Tibial nerve (tissue), 4 donors: Measurements from ENCODE around the gene GRHL1. TPM values are rescaled to one million over a fixed set of nuclear protein-coding genes. Genes with fewer than 3 reads are reported as not detected.
"Not testable (repeated sequence)": the region's sequence is repeated elsewhere in the genome, so short reads cannot be mapped to it uniquely, and the experiment has no call there.

Experiments used
- DNase-seq, 2 donors: peaks; one replicate each; pipeline ENCODE4 v3.0.0-alpha.2; 2019; ENCODE audit warnings: low spot score in 2 of 2
- H3K27ac ChIP-seq, 4 donors: fragments of 200-600 bp; sonication (generic) in 3 of 4; one replicate each; pipeline ENCODE4 v1.5.1; 2017 to 2019; ENCODE audit warnings: mild to moderate bottlenecking in 1 of 4
- H3K27me3 ChIP-seq, 2 donors: fragments of 200-600 bp; sonication (generic) in 1 of 2; one replicate each; pipeline versions ENCODE4 v1.5.1 to v1.6.0; 2017 to 2019
- H3K36me3 ChIP-seq, 3 donors: fragments of 200-600 bp; sonication (generic); one replicate each; pipeline ENCODE4 v1.5.1; 2018 to 2019
- H3K4me1 ChIP-seq, 4 donors: fragments of 200-600 bp; sonication (generic) in 3 of 4; one replicate each; pipeline ENCODE4 v1.5.1; 2017 to 2019
- H3K4me3 ChIP-seq, 4 donors: fragments of 200-600 bp; sonication (generic) in 3 of 4; one replicate each; pipeline ENCODE4 v1.5.1; 2017 to 2019; ENCODE audit warnings: mild to moderate bottlenecking in 1 of 4, moderate library complexity in 1 of 4
- H3K9me3 ChIP-seq, 4 donors: fragments of 200-600 bp; sonication (generic) in 3 of 4; one replicate each; pipeline ENCODE4 v1.5.1; 2017 to 2019
- EP300 ChIP-seq, 2 donors: sonication (generic); formaldehyde crosslinking; IDR thresholded peaks; one replicate each; pipeline ENCODE4 v1.6.1; 2017; ENCODE audit warnings: antibody characterized with exemption in 2 of 2, mild to moderate bottlenecking in 1 of 2
- POLR2A ChIP-seq, 2 donors: fragments of 450-650 bp; IDR thresholded peaks; one replicate each; pipeline ENCODE4 v1.6.1; 2017; ENCODE audit warnings: antibody characterized with exemption in 2 of 2, mild to moderate bottlenecking in 2 of 2, moderate library complexity in 2 of 2
- WGBS, 2 donors: methylation state at CpG; one replicate each; pipeline ENCODE4 v1.1.5; 2018; 5-methylcytosine and 5-hydroxymethylcytosine counted together
- total RNA-seq, 4 donors: library from RNA; depleted of rRNA; stranded (reverse); fragments of >200 nt; gene quantifications; one replicate each; pipeline ENCODE4 v1.1.0, GENCODE V29; 2016
- TF ChIP-seq, protein P1 (sequence below), 5 experiments: fragments of 200-600 bp in 3 of 5; fragments of 450-650 bp in 2 of 5; sonication (generic) in 3 of 5; IDR thresholded peaks; one replicate each; pipeline ENCODE4 v1.5.1; 2016 to 2019; ENCODE audit warnings: antibody characterized with exemption in 5 of 5, mild to moderate bottlenecking in 3 of 5, moderate library complexity in 2 of 5

Gene GRHL1
- total RNA-seq, 4 donors from 2014 or later, result 0.66 to 4.2 (median 2.3) TPM; not detected in 1

DNA sequence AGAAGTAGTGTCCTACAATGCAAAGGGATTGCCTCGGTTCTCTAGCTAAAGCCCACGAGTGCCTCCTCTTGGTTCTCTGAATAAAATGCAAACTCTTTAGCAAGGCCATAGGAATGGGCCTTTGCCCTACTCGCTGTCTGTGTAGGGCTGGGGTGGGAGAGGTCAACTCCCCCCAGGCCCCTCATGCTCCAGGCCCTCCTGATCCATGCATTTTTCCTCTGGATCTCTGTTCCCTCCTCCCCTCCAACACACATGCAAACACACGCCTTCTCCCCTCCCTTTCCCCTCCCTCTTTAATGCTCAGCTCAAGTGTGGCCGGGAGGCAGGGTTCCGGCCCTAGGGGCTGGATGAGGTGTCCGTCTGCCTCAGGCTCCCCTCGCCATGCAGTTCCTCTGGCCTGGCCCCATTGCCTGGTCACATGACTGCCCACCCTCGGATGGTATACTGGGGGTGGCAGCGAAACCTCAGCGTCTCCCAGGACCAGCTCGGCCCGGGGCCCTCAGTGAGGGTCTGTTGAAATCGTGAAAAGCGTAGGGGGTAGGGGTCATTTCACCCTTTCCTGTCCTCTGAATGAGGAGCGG, 77.0 kb downstream of the GRHL1 start:
- H3K36me3 ChIP-seq, result no peaks in the 10 kb centered on the region
- TF ChIP-seq, protein P1, sequence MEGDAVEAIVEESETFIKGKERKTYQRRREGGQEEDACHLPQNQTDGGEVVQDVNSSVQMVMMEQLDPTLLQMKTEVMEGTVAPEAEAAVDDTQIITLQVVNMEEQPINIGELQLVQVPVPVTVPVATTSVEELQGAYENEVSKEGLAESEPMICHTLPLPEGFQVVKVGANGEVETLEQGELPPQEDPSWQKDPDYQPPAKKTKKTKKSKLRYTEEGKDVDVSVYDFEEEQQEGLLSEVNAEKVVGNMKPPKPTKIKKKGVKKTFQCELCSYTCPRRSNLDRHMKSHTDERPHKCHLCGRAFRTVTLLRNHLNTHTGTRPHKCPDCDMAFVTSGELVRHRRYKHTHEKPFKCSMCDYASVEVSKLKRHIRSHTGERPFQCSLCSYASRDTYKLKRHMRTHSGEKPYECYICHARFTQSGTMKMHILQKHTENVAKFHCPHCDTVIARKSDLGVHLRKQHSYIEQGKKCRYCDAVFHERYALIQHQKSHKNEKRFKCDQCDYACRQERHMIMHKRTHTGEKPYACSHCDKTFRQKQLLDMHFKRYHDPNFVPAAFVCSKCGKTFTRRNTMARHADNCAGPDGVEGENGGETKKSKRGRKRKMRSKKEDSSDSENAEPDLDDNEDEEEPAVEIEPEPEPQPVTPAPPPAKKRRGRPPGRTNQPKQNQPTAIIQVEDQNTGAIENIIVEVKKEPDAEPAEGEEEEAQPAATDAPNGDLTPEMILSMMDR (IDR thresholded peaks at IDR 0.05), result no peak
- TF ChIP-seq EP300 (IDR thresholded peaks at IDR 0.05), result no peak
- no peak for TF ChIP-seq POLR2A (IDR thresholded peaks at IDR 0.05)
- H3K9me3 ChIP-seq, result no peaks in the 10 kb centered on the region
- DNase-seq, result no peak
- peaks cover 0 to 26% (median 18%) of the 10 kb centered on the region in 4 donors for H3K4me1 ChIP-seq
- 73 to 76% methylated on average over 16 of the region's 16 CpGs for WGBS, 2 donors
- H3K27me3 ChIP-seq, result no peaks in the 10 kb centered on the region
- H3K27ac ChIP-seq, result peak overlapping the region in 2 of 4 donors; percentile 31 to 68
- H3K4me3 ChIP-seq, result no peak overlapping the region

DNA sequence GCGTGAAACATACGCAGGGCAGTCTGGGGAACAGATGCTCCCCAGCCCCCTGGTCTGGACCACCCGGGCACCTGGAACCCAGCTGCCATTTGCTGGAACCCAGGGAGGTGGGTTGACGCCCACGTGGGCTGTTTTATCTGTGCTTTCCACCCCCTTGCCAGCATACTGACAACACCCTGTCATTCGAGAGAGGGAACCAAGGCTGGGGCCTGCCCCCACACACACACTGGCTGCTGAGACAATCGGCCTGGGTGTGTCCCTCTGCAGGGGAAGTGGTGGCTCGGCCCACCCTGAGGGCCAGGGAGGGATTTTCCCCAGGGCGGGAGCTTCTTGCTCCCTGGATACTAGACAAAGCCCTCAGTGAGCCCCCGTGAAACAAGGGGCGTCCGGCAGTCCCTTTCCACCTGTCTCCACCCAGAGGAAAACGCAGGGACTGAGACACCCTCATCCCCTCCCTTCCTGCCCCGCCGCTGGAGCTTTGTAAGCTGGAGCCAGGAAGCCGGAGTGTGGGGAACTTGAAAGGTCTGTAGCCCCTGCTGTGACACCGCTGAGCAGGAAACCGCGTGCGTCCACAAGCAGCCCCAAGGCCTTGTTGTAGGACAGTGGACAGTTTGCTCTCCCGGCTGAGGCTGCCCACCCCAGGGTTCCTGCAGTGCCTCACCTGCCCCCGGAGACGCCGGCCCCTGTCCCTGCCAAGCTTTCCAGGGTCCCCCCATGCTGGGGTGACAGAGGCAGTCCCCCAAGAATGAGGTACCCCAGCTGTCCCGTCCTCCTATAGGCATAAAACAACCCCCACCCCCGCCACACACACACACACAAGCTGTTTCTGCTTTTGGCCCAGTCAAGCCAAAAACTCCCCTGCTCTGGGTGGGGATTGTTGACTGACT, 77.7 kb downstream of the GRHL1 start:
- no peaks in the 10 kb centered on the region for H3K27me3 ChIP-seq
- TF ChIP-seq POLR2A (IDR thresholded peaks at IDR 0.05), result no peak
- TF ChIP-seq, protein P1 (IDR thresholded peaks at IDR 0.05), result no peak
- TF ChIP-seq EP300 (IDR thresholded peaks at IDR 0.05), result peak in 1 of 2 donors; percentile 29
- no peak for DNase-seq
- H3K4me3 ChIP-seq, result peak overlapping the region in 1 of 4 donors; percentile 28
- WGBS, 2 donors, result 44 to 66% methylated on average over 12 to 23 of the region's 26 CpGs
- H3K27ac ChIP-seq, result peak overlapping the region in 3 of 4 donors; percentile 31 to 68 (median 43)
- peaks cover 0 to 26% (median 18%) of the 10 kb centered on the region in 4 donors for H3K4me1 ChIP-seq
- H3K36me3 ChIP-seq, result no peaks in the 10 kb centered on the region
- no peaks in the 10 kb centered on the region for H3K9me3 ChIP-seq

DNA sequence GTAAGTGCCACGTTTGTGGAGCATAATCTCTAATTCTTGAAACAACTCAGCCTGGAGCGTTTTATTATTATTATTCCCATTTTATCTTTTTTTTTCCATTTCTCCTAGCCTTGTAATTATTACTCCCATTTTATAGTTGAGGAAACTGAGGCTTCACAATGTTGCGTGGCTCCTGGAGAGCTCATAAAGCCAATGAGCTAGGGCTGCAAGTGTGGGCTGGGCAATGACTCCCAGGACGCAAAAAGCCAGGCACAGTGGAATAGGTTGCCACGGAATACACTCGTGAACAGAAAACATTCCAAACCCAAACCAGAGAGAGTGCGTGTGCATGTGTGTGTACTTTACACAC, 78.4 kb downstream of the GRHL1 start:
- Histone ChIP-seq H3K27ac (peak overlapping the region in 2 of 4 donors; percentile 31 to 68), H3K4me3 (no peak overlapping the region), H3K36me3 (no peaks in the 10 kb centered on the region), H3K4me1 (peaks cover 0 to 31% (median 18%) of the 10 kb centered on the region in 4 donors), H3K27me3 (no peaks in the 10 kb centered on the region), H3K9me3 (no peaks in the 10 kb centered on the region)
- TF ChIP-seq POLR2A (IDR thresholded peaks at IDR 0.05) (no peak), EP300 (IDR thresholded peaks at IDR 0.05) (no peak)
- TF ChIP-seq, protein P1 (IDR thresholded peaks at IDR 0.05), result no peak
- DNase-seq, result no peak
- WGBS, 2 donors, result 63 to 72% methylated on average over 7 of the region's 7 CpGs

DNA sequence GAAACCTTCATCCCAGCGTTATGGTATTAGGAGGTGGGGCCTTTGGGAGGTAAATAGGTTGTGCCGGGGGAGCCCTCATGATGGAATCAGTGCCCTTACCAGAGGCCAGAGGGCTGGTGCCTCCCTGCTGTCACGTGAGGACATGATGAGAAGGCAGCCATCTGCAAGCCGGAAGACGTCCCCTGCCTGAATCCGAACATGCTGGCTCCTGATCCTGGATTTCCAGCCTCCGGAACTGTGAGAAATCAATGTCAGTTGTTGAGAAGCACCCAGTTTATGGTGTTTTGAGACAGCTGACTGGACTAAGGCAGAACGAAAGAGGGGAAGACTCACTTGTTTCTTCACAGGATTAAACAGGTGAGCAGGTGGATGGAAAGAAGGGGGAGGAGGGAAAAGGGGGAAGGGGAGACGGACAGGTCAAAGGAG, 78.8 kb downstream of the GRHL1 start:
- no peaks in the 10 kb centered on the region for H3K27me3 ChIP-seq
- 54 to 55% methylated on average over 9 of the region's 9 CpGs for WGBS, 2 donors
- H3K27ac ChIP-seq, result no peak overlapping the region
- TF ChIP-seq, protein P1 (IDR thresholded peaks at IDR 0.05), result no peak
- TF ChIP-seq POLR2A (IDR thresholded peaks at IDR 0.05) (no peak), EP300 (IDR thresholded peaks at IDR 0.05) (no peak)
- H3K9me3 ChIP-seq, result no peaks in the 10 kb centered on the region
- H3K36me3 ChIP-seq, result no peaks in the 10 kb centered on the region
- no peak overlapping the region for H3K4me3 ChIP-seq
- peaks cover 0 to 34% (median 20%) of the 10 kb centered on the region in 4 donors for H3K4me1 ChIP-seq
- DNase-seq, result no peak

DNA sequence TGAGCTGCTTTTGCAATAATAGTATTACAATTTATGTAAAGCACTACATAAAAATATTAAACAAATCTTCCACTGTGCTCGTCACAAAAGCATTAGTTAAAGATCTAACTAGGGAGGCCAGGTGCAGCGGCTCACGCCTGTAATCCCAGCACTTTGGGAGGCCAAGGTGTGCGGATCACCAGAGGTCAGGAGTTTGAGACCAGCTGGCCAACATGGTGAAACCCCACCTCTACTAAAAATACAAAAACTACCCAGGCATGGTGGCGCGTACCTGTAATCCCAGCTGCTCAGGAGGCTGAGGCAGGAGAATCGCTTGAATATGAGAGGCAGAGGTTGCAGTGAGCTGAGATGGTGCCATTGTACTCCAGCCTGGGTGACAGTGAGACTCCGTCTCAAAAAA, 79.3 kb downstream of the GRHL1 start:
- H3K27me3 ChIP-seq, H3K27ac ChIP-seq, H3K9me3 ChIP-seq, H3K4me3 ChIP-seq, DNase-seq, H3K36me3 ChIP-seq: not testable (repeated sequence)
- peaks cover 0 to 39% (median 24%) of the 10 kb centered on the region in 4 donors for H3K4me1 ChIP-seq
- WGBS, 2 donors, result 92 to 94% methylated on average over 8 of the region's 8 CpGs
